ENCODE measurements around the gene NME1. TPM values are rescaled to one million over a fixed set of nuclear protein-coding genes. Genes with fewer than 3 reads are reported as not detected.
A peak's percentile ranks its signal among the peaks of the same experiment; 100 is the strongest.
"Not testable (repeated sequence)": the region's sequence is repeated elsewhere in the genome, so short reads cannot be mapped to it uniquely, and the experiment has no call there.

NME1 gene
- total and polyA plus RNA-seq, 9 of the 15 experiments (the other 6 are each of a cell fraction or from before 2014, with no cell fraction given): 449 to 1,588 (median 604) TPM

GRCh38 chr17:51122473-51123115, 30.8 kb upstream of the NME1 start:
- H3K27me3 ChIP-seq (ENCODE audit: control insufficient read depth in 2 of 2, insufficient read depth in 2 of 2, low read length in 2 of 2); FAIRE-seq; intact Hi-C loops (cut with micrococcal nuclease); BruUV-seq (replicated peaks); H3K9me3 ChIP-seq (replicated peaks; ENCODE audit: control insufficient read depth, insufficient read depth, low read depth, low read length); H3K9me1 ChIP-seq (ENCODE audit: control insufficient read depth, insufficient read depth, low read length); in situ Hi-C loops (cut with MboI); ATAC-seq; CTCF ChIA-PET (ENCODE audit: low intra/inter-chr PET ratio); H3K36me3 ChIP-seq (ENCODE audit: control insufficient read depth, insufficient read depth, low read length); TF ChIP-seq JUND (tag; IDR thresholded peaks at IDR 0.05; ENCODE audit: borderline replicate concordance, low read depth, low read length); NR2C1 (IDR thresholded peaks at IDR 0.05): not testable (repeated sequence)
- Histone ChIP-seq H3K4me3 (peak overlapping the region; percentile 18), H3K79me2 (ENCODE audit: control insufficient read depth, insufficient read depth, low read length) (peaks cover 33% of the 10 kb centered on the region), H2AFZ (ENCODE audit: low read depth, low read length) (peak overlapping the region; percentile 96), H4K20me1 (replicated peaks; ENCODE audit: control insufficient read depth, insufficient read depth, low read length) (peaks cover 17% of the 10 kb centered on the region; the same call in 1 of the 2 replicates), H3K9ac (ENCODE audit: insufficient read depth in 1 of 2, low read depth in 2 of 2, low read length in 2 of 2) (peak overlapping the region in 1 of 2 experiments; percentile 99; a peak in 2 of 4 replicates), H3K4me1 (replicated peaks in 1 of 2; ENCODE audit: control insufficient read depth in 2 of 2, insufficient read depth in 2 of 2, low read length in 2 of 2) (peaks cover 16 to 21% of the 10 kb centered on the region in 2 experiments), H3K27ac (ENCODE audit: extremely low read depth, low read depth, low read length) (peak overlapping the region; percentile 97), H3K4me2 (ENCODE audit: insufficient read depth, low read length) (peak overlapping the region; percentile 85)
- DNase-seq (ENCODE audit: extremely low read depth in 1 of 4, low spot score in 3 of 4): peak in 1 of 4 experiments; percentile 38
- POLR2A ChIA-PET: interaction anchor here (0.6 to 2.3 kb wide), 8 partner anchors 8 to 178 kb away, joined by 3 to 8 read pairs (median 4); partner anchors contain the start of gene NME1
- 30% methylated on average over 10 of the region's 10 CpGs for WGBS (ENCODE audit: insufficient coverage, low coverage, missing lambda C conversion rate)
- TF ChIP-seq JUND (IDR thresholded peaks at IDR 0.05; ENCODE audit: borderline replicate concordance, low read depth, low read length) (0 out of 2 replicates have a peak, but pooled peaks have one; percentile 64), CEBPB (tag; IDR thresholded peaks at IDR 0.05) (peak; percentile 20; the same call in 1 of the 2 replicates), BRD9 (IDR thresholded peaks at IDR 0.05; ENCODE audit: low read depth, partially characterized antibody) (peak; percentile 34), DPF2 (IDR thresholded peaks at IDR 0.05) (peak; percentile 31), PKNOX1 (IDR thresholded peaks at IDR 0.05) (peak; percentile 83), ADNP (tag; IDR thresholded peaks at IDR 0.05) (peak; percentile 97), ZNF395 (CRISPR knock-in tag; IDR thresholded peaks at IDR 0.05) (peak; percentile 55), SMARCA4 (IDR thresholded peaks at IDR 0.05) (peak; percentile 43; the same call in 1 of the 2 replicates), ARID1B (IDR thresholded peaks at IDR 0.05) (peak; percentile 18; the same call in 1 of the 2 replicates), SMARCA5 (IDR thresholded peaks at IDR 0.05) (0 out of 2 replicates have a peak, but pooled peaks have one; percentile 53), MAZ (CRISPR knock-in tag; conservative IDR thresholded peaks at IDR 0.05 in 1 of 2, IDR thresholded peaks at IDR 0.05 in 1 of 2) (peak in 1 of 2 experiments; percentile 10; a peak in 1 of 4 replicates), NR2C1 (tag; IDR thresholded peaks at IDR 0.05) (0 out of 2 replicates have a peak, but pooled peaks have one; percentile 12)
- TF ChIP-seq, protein P1, sequence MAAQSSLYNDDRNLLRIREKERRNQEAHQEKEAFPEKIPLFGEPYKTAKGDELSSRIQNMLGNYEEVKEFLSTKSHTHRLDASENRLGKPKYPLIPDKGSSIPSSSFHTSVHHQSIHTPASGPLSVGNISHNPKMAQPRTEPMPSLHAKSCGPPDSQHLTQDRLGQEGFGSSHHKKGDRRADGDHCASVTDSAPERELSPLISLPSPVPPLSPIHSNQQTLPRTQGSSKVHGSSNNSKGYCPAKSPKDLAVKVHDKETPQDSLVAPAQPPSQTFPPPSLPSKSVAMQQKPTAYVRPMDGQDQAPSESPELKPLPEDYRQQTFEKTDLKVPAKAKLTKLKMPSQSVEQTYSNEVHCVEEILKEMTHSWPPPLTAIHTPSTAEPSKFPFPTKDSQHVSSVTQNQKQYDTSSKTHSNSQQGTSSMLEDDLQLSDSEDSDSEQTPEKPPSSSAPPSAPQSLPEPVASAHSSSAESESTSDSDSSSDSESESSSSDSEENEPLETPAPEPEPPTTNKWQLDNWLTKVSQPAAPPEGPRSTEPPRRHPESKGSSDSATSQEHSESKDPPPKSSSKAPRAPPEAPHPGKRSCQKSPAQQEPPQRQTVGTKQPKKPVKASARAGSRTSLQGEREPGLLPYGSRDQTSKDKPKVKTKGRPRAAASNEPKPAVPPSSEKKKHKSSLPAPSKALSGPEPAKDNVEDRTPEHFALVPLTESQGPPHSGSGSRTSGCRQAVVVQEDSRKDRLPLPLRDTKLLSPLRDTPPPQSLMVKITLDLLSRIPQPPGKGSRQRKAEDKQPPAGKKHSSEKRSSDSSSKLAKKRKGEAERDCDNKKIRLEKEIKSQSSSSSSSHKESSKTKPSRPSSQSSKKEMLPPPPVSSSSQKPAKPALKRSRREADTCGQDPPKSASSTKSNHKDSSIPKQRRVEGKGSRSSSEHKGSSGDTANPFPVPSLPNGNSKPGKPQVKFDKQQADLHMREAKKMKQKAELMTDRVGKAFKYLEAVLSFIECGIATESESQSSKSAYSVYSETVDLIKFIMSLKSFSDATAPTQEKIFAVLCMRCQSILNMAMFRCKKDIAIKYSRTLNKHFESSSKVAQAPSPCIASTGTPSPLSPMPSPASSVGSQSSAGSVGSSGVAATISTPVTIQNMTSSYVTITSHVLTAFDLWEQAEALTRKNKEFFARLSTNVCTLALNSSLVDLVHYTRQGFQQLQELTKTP (IDR thresholded peaks at IDR 0.05; ENCODE audit: low read depth in 1 of 2, partially characterized antibody in 2 of 2): peak in 1 of 2 experiments; percentile 46

Measured in K562 (cell line).